ENCODE data around the gene PARD3.

GRCh38 chr10:34216348-34216945 is 598.6 kb downstream of the PARD3 start:
- TF ChIP-seq CTCF (conservative IDR thresholded peaks at IDR 0.05 in 1 of 2, IDR thresholded peaks at IDR 0.05 in 1 of 2; ENCODE audit: low read depth in 1 of 2, low read length in 2 of 2) (no peak), EZH2 (IDR thresholded peaks at IDR 0.05; ENCODE audit: low read length, missing control alignments) (no peak)

All from fibroblast of lung (primary cell).